Liver (tissue), 9 donors: Measurements from ENCODE around the gene NWD2. TPM values are rescaled to one million over a fixed set of nuclear protein-coding genes. Genes with fewer than 3 reads are reported as not detected.

Experiments used
- DNase-seq: peaks from one replicate; pipeline ENCODE4 v3.0.0-alpha.2; 2017; ENCODE audit warnings: low spot score
- H3K27ac ChIP-seq, 2 donors: one replicate each; pipeline ENCODE4 v1.7.0; 2013; ENCODE audit warnings: inconsistent platforms in 2 of 2, low read length in 2 of 2, control low read depth in 1 of 2, low read depth in 1 of 2, mild to moderate bottlenecking in 1 of 2
- H3K27me3 ChIP-seq, 4 donors: one replicate each; pipeline versions ENCODE4 v1.6.1 to v1.7.0; 2013; ENCODE audit warnings: low read length in 3 of 4, inconsistent platforms in 1 of 4, mild to moderate bottlenecking in 1 of 4, moderate library complexity in 1 of 4; ENCODE audit not compliant: control insufficient read depth in 4 of 4, insufficient read depth in 4 of 4
- H3K36me3 ChIP-seq, 4 donors: one replicate each; pipeline versions ENCODE4 v1.6.1 to v1.7.0; 2013; ENCODE audit warnings: low read length in 3 of 4, mild to moderate bottlenecking in 3 of 4, low read depth in 1 of 4, moderate library complexity in 1 of 4; ENCODE audit not compliant: control insufficient read depth in 4 of 4, insufficient read depth in 3 of 4
- H3K4me1 ChIP-seq, 4 donors: one replicate each; pipeline versions ENCODE4 v1.6.1 to v1.7.0; 2013; ENCODE audit warnings: low read length in 3 of 4, mild to moderate bottlenecking in 3 of 4, moderate library complexity in 1 of 4; ENCODE audit not compliant: control insufficient read depth in 4 of 4, insufficient read depth in 4 of 4
- H3K4me3 ChIP-seq, 3 donors: one replicate each; pipeline versions ENCODE4 v1.6.1 to v1.7.0; 2013; ENCODE audit warnings: low read length in 3 of 3, control low read depth in 1 of 3, low read depth in 1 of 3, mild to moderate bottlenecking in 1 of 3
- H3K9ac ChIP-seq, 2 donors: one replicate each; pipeline ENCODE4 v1.7.0; 2013; ENCODE audit warnings: low read length in 2 of 2, mild to moderate bottlenecking in 2 of 2, moderate library complexity in 2 of 2, control low read depth in 1 of 2, low read depth in 1 of 2
- H3K9me3 ChIP-seq, 4 donors: one replicate each; pipeline versions ENCODE4 v1.6.1 to v1.7.0; 2013; ENCODE audit warnings: low read length in 3 of 4; ENCODE audit not compliant: control insufficient read depth in 4 of 4
- ATF3 ChIP-seq: IDR thresholded peaks from 2 replicates; pipeline ENCODE4 v1.6.1; 2016; ENCODE audit warnings: antibody characterized with exemption
- EGR1 ChIP-seq, 2 donors: IDR thresholded peaks; 2 replicates each; pipeline ENCODE4 v1.6.1; 2016 to 2018; ENCODE audit warnings: antibody characterized with exemption in 2 of 2, low read depth in 2 of 2
- FOXA1 ChIP-seq: IDR thresholded peaks from 2 replicates; pipeline ENCODE4 v1.6.1; 2016; ENCODE audit warnings: antibody characterized with exemption
- FOXA2 ChIP-seq: IDR thresholded peaks from 2 replicates; pipeline ENCODE4 v1.6.1; 2016; ENCODE audit warnings: antibody characterized with exemption
- GABPA ChIP-seq, 2 donors: IDR thresholded peaks in 1 of 2; conservative IDR thresholded peaks in 1 of 2; 2 replicates each; pipeline ENCODE4 v1.6.1; 2016; ENCODE audit warnings: antibody characterized with exemption in 2 of 2, mild to moderate bottlenecking in 1 of 2, moderate library complexity in 1 of 2
- HNF4A ChIP-seq, 2 donors: conservative IDR thresholded peaks; 2 replicates each; pipeline ENCODE4 v1.6.1; 2016; ENCODE audit warnings: antibody characterized with exemption in 2 of 2, mild to moderate bottlenecking in 2 of 2
- HNF4G ChIP-seq: IDR thresholded peaks from 2 replicates; pipeline ENCODE4 v1.6.1; 2016; ENCODE audit warnings: antibody characterized with exemption
- JUND ChIP-seq, 2 donors: IDR thresholded peaks; 2 replicates each; pipeline ENCODE4 v1.6.1; 2016; ENCODE audit warnings: antibody characterized with exemption in 2 of 2
- MAX ChIP-seq: IDR thresholded peaks from 2 replicates; pipeline ENCODE4 v1.6.1; 2016; ENCODE audit warnings: antibody characterized with exemption
- NR2F2 ChIP-seq: IDR thresholded peaks from 2 replicates; pipeline ENCODE4 v1.6.1; 2016; ENCODE audit warnings: antibody characterized with exemption
- RAD21 ChIP-seq, 2 donors: IDR thresholded peaks; 2 replicates each; pipeline ENCODE4 v1.6.1; 2016; ENCODE audit warnings: antibody characterized with exemption in 2 of 2, mild to moderate bottlenecking in 2 of 2
- REST ChIP-seq: IDR thresholded peaks from 2 replicates; pipeline ENCODE4 v1.6.1; 2016; ENCODE audit warnings: antibody characterized with exemption, mild to moderate bottlenecking
- RXRA ChIP-seq, 2 donors: IDR thresholded peaks; 2 replicates each; pipeline ENCODE4 v1.6.1; 2017 to 2018; ENCODE audit warnings: antibody characterized with exemption in 2 of 2, mild to moderate bottlenecking in 1 of 2
- SP1 ChIP-seq: IDR thresholded peaks from 2 replicates; pipeline ENCODE4 v1.6.1; 2018; ENCODE audit warnings: antibody characterized with exemption, mild to moderate bottlenecking
- TAF1 ChIP-seq: conservative IDR thresholded peaks from 2 replicates; pipeline ENCODE4 v1.6.1; 2016; ENCODE audit warnings: antibody characterized with exemption, mild to moderate bottlenecking
- YY1 ChIP-seq: IDR thresholded peaks from 2 replicates; pipeline ENCODE4 v1.6.1; 2016; ENCODE audit warnings: antibody characterized with exemption, mild to moderate bottlenecking
- polyA plus RNA-seq, 2 donors: library from polyadenylated mRNA; stranded (reverse) in 1 of 2; unstranded in 1 of 2; fragments of 200-250 nt in 1 of 2; fragments of >200 nt in 1 of 2; fragmentation: Nextera tagmentation in 1 of 2; extraction: Ambion mirVana in 1 of 2; gene quantifications; one replicate each; pipeline versions ENCODE4 v1.2.1 to v1.2.3, GENCODE V29; 2013 to 2015
- total RNA-seq, 2 donors: library from RNA; depleted of rRNA; stranded (reverse); fragments of >200 nt; gene quantifications; one replicate each; pipeline ENCODE4 v1.2.3, GENCODE V29; 2014
- TF ChIP-seq, protein P1 (sequence below): IDR thresholded peaks from 2 replicates; pipeline ENCODE4 v1.6.1; 2016; ENCODE audit warnings: antibody characterized with exemption
- TF ChIP-seq, protein P2 (sequence below): fragments of 150-350 bp; IDR thresholded peaks from 2 replicates; pipeline ENCODE4 v1.5.1; 2017; ENCODE audit warnings: improper control_type of control experiment, low read depth, low read length; ENCODE audit not compliant: missing input control
- donor health status: healthy.
- donor health status: healthy.
- donor health status: healthy.
- donor health status: healthy.
- donor health status: healthy.

NWD2 gene
- total and polyA plus RNA-seq, 4 donors, result 0.08 to 0.37 TPM; not detected in 2

DNA sequence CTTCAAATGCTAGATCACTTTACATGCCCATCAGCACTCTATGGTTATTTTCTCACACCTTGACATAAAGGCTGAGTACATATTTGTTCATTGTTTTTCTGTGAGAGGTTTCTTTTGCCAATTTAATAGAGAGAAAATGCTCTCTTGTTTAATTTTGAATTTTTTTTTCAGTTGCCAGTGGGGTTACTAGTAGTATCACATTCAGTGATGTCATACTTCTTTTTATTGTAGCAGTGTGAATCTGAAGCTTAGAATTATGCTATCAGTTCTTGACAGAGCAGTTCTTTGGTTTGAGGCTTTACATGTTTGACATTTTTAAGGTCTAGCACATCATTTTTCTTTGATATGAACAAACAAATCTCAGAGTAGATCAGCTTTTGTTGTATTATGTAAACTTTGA is 185.4 kb downstream of the NWD2 start:
- no peaks in the 10 kb centered on the region for H3K9me3 ChIP-seq
- no peak for TF ChIP-seq YY1
- TF ChIP-seq JUND (IDR thresholded peaks at IDR 0.05), result no peak
- TF ChIP-seq FOXA1, result no peak
- TF ChIP-seq ATF3, result no peak
- TF ChIP-seq, protein P1, sequence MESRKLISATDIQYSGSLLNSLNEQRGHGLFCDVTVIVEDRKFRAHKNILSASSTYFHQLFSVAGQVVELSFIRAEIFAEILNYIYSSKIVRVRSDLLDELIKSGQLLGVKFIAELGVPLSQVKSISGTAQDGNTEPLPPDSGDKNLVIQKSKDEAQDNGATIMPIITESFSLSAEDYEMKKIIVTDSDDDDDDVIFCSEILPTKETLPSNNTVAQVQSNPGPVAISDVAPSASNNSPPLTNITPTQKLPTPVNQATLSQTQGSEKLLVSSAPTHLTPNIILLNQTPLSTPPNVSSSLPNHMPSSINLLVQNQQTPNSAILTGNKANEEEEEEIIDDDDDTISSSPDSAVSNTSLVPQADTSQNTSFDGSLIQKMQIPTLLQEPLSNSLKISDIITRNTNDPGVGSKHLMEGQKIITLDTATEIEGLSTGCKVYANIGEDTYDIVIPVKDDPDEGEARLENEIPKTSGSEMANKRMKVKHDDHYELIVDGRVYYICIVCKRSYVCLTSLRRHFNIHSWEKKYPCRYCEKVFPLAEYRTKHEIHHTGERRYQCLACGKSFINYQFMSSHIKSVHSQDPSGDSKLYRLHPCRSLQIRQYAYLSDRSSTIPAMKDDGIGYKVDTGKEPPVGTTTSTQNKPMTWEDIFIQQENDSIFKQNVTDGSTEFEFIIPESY, result no peak
- TF ChIP-seq GABPA (IDR thresholded peaks at IDR 0.05 in 1 of 2, conservative IDR thresholded peaks at IDR 0.05 in 1 of 2), result no peak
- no peak for TF ChIP-seq FOXA2
- TF ChIP-seq, protein P2, sequence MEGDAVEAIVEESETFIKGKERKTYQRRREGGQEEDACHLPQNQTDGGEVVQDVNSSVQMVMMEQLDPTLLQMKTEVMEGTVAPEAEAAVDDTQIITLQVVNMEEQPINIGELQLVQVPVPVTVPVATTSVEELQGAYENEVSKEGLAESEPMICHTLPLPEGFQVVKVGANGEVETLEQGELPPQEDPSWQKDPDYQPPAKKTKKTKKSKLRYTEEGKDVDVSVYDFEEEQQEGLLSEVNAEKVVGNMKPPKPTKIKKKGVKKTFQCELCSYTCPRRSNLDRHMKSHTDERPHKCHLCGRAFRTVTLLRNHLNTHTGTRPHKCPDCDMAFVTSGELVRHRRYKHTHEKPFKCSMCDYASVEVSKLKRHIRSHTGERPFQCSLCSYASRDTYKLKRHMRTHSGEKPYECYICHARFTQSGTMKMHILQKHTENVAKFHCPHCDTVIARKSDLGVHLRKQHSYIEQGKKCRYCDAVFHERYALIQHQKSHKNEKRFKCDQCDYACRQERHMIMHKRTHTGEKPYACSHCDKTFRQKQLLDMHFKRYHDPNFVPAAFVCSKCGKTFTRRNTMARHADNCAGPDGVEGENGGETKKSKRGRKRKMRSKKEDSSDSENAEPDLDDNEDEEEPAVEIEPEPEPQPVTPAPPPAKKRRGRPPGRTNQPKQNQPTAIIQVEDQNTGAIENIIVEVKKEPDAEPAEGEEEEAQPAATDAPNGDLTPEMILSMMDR, result no peak
- no peak for TF ChIP-seq HNF4A (conservative IDR thresholded peaks at IDR 0.05)
- TF ChIP-seq TAF1, result no peak
- no peak for TF ChIP-seq REST
- TF ChIP-seq SP1, result no peak
- TF ChIP-seq RXRA (IDR thresholded peaks at IDR 0.05), result no peak
- no peak for TF ChIP-seq RAD21 (IDR thresholded peaks at IDR 0.05)
- TF ChIP-seq EGR1 (IDR thresholded peaks at IDR 0.05; ENCODE audit: low read depth in 2 of 2), result no peak
- no peak for TF ChIP-seq HNF4G
- TF ChIP-seq NR2F2, result no peak
- no peak for TF ChIP-seq MAX
- no peak overlapping the region for H3K9ac ChIP-seq
- no peaks in the 10 kb centered on the region for H3K36me3 ChIP-seq
- H3K27ac ChIP-seq, result no peak overlapping the region
- peaks cover 7 to 62% (median 58%) of the 10 kb centered on the region in 4 donors for H3K4me1 ChIP-seq
- H3K4me3 ChIP-seq, result no peak overlapping the region
- no peaks in the 10 kb centered on the region for H3K27me3 ChIP-seq
- DNase-seq, result no peak
